Activated CD4-positive, alpha-beta T cell treated with anti-CD3 and anti-CD28 coated beads for 36 hours (primary cell): ENCODE data around the gene IRF8. TPM values are rescaled to one million over a fixed set of nuclear protein-coding genes. Genes with fewer than 3 reads are reported as not detected.
A peak's percentile ranks its signal among the peaks of the same experiment; 100 is the strongest.

Experiments
- ATAC-seq: fragments of 200-7000 bp; cut with Tn5 transposase; one replicate; pipeline ENCODE4 v1.10.0; 2021; ENCODE audit warnings: mild to moderate bottlenecking, moderate library complexity
- CTCF ChIA-PET: fragments of 350-600 bp; sonication (Branson Sonifier 250); formaldehyde crosslinking; loops from one replicate; lab custom pipeline; 2021; ENCODE audit warnings: antibody characterized with exemption; lab: Charles Lee
- POLR2A ChIA-PET: fragments of 350-600 bp; sonication (Branson Sonifier 250); formaldehyde crosslinking; loops from one replicate; lab custom pipeline; 2021; ENCODE audit warnings: antibody characterized with exemption, inconsistent platforms; lab: Charles Lee
- DNase-seq: peaks from one replicate; pipeline ENCODE4 v3.0.0-alpha.2; 2020
- H3K27ac Mint-ChIP-seq: one replicate; pipeline ENCODE4 v1.8.0; 2021; ENCODE audit warnings: mixed read lengths
- H3K27me3 Mint-ChIP-seq: one replicate; pipeline ENCODE4 v1.8.0; 2021; ENCODE audit warnings: mixed read lengths
- H3K36me3 Mint-ChIP-seq: one replicate; pipeline ENCODE4 v1.8.0; 2021; ENCODE audit warnings: low read depth, mixed read lengths
- H3K4me1 Mint-ChIP-seq: one replicate; pipeline ENCODE4 v1.8.0; 2021; ENCODE audit warnings: mixed read lengths
- H3K4me3 Mint-ChIP-seq: one replicate; pipeline ENCODE4 v1.8.0; 2021; ENCODE audit warnings: mild to moderate bottlenecking, moderate library complexity, mixed read lengths
- H3K9me3 Mint-ChIP-seq: one replicate; pipeline ENCODE4 v1.8.0; 2021; ENCODE audit warnings: low read depth, mixed read lengths
- intact Hi-C, 2 experiments: fragments of 100-400 bp; cut with DNase I in 1 of 2; cut with micrococcal nuclease in 1 of 2; formaldehyde crosslinking; loops; one replicate each; pipeline versions ENCODE4 v1.14.2 to v1.15.1; 2022 to 2024; cut with DNase I, micrococcal nuclease
- total RNA-seq, 2 experiments: library from RNA; stranded (reverse); gene quantifications; one replicate each; pipeline ENCODE4 v1.2.3, GENCODE V29; 2021

Gene IRF8
- total RNA-seq, 2 experiments from 2014 or later: 227 to 250 TPM

DNA sequence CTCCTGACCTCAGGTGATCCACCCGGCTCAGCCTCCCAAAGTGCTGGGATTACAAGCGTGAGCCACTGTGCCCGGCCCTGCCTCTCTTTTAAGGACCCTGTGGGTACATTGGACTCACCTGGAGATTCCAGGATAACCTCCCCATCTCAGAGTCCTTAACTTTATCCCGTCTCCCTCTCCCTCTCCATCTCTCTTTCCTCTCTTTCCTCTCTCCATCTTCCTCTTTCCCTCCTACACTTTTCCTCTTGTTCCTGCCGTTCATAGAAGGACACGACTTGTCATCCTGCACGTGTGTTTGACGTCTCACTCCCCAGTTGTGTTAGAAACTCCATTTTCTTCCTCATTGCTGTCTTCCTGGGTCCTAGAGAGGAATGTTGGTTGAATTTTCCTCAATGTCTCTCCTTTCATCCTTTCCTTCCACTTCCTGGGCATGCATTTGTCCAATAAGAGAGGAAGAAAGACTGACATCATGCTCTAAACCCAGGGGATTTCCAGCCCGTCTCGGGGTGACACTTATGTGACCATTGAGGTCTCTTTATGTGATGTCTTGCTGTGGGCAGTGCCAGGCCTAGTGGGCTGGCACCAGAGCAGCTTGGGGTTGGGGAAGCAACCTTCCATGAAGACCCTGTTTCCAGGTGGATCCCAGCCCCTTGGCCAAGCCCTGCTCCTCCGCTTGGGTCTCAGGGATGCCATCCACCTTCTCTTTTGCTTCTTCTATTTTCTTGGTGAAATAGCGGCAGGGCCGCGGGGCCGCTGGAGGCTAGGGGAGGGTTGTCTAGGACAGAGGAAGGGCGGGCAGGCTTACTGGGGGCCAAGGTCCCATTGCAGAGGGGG lies 39.8 kb upstream of the IRF8 start:
- DNase-seq: no peak
- peaks cover 6% of the 10 kb centered on the region for H3K4me1 Mint-ChIP-seq
- no peak for ATAC-seq
- no peaks in the 10 kb centered on the region for H3K36me3 Mint-ChIP-seq
- H3K4me3 Mint-ChIP-seq: no peak overlapping the region
- ChIA-PET POLR2A (no interaction called here), CTCF (interaction anchor here (1.0 kb wide), 1 partner anchor 11 kb away, joined by 3 read pairs; no protein-coding TSS in a partner anchor)
- no peaks in the 10 kb centered on the region for H3K9me3 Mint-ChIP-seq
- H3K27me3 Mint-ChIP-seq: no peaks in the 10 kb centered on the region
- intact Hi-C loops: no loop called here
- H3K27ac Mint-ChIP-seq: no peak overlapping the region

- Mint-ChIP-seq H3K4me1 (peaks cover 6% of the 10 kb centered on the region), H3K9me3 (no peaks in the 10 kb centered on the region), H3K36me3 (no peaks in the 10 kb centered on the region), H3K27me3 (no peaks in the 10 kb centered on the region), H3K27ac (no peak overlapping the region), H3K4me3 (no peak overlapping the region)
- DNase-seq (no peak), ATAC-seq (no peak)
- intact Hi-C loops: no loop called here
- ChIA-PET CTCF (interaction anchor here (1.0 kb wide), 1 partner anchor 11 kb away, joined by 3 read pairs; no protein-coding TSS in a partner anchor), POLR2A (no interaction called here)
Measured at GRCh38 chr16:85859818-85860125, 39.2 kb upstream of the IRF8 start.

DNA sequence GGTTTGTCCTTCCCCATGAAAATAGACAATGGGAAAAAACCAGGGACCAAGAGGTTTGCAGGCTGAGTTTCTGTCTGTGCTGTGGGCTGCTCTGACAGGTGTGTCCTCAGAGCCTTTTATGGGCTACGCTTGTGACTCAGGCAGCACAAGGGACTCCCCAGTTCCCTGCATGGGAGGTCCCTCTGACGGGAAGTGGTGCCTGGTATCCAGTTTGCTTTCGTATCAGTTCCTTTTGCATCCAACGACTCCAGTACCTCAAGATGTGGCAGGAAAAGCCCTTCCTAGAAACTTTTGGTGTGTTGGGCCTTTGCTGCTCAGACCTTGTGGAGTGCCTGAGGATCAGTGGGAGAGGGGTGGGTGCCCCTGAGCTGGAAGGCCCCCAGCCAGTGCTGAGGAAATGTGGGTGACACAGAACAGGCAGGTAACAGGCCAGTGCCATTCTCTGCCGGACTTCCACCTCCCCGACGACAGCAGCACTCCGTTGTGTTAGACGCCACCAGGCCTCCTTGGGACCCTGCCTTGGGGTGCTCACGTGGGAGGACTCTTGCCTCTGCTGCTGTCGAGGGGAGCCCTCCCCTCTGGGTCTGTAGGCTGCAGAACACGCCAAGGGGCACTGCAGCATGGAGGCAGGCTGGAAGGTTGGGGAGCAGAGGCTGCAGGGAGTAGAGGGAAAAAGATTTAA lies 38.4 kb upstream of the IRF8 start:
- POLR2A ChIA-PET: no interaction called here
- H3K4me1 Mint-ChIP-seq: peaks cover 6% of the 10 kb centered on the region

DNA sequence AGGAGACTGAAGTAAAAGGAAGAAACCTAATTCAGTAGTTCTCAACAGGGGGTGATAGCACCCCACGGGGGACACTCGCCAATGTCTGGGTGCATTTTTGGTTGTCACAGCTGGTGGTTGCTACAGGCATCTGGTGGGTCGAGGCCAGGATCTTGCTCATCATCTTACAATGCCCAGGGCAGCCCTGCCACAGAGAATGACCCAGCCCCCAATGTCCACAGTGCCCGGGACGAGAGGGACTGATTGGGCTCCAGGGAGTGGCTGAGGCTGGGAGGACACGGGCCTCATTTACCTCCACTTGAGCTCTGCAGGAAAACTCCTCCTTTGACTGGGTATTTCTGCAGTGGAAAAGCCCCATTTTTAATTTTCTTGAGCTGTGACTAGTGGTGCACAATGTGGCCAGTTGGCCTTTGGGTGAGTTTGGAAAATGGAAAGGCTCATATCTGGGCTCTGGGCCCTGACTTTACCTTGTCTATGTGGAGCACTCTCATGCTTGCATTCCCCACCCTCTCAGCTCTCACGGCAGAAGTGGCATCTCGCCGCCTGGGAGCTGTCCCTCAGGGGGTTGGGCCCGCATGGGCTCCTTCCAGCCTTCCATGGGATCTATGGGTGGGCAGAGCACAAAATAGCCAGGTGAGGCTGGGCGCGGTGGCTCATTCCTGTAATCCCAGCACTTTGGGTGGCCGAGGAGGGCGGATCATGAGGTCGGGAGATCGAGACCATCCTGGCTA lies 37.7 kb upstream of the IRF8 start:
- ChIA-PET CTCF (interaction anchor here (0.6 to 1.0 kb wide), 2 partner anchors 36 to 45 kb away, joined by 3 to 5 read pairs; no protein-coding TSS in a partner anchor), POLR2A (no interaction called here)
- no peaks in the 10 kb centered on the region for H3K27me3 Mint-ChIP-seq
- no peak for ATAC-seq
- DNase-seq: no peak
- H3K27ac Mint-ChIP-seq: no peak overlapping the region
- H3K4me1 Mint-ChIP-seq: peaks cover 3% of the 10 kb centered on the region
- H3K36me3 Mint-ChIP-seq: no peaks in the 10 kb centered on the region
- no peak overlapping the region for H3K4me3 Mint-ChIP-seq
- intact Hi-C loops: no loop called here
- H3K9me3 Mint-ChIP-seq: no peaks in the 10 kb centered on the region

More for the DNA sequence above, 38.4 kb upstream of the IRF8 start:
- CTCF ChIA-PET: interaction anchor here (0.6 to 1.0 kb wide), 2 partner anchors 10 to 37 kb away, joined by 3 read pairs; no protein-coding TSS in a partner anchor
- peak; percentile 32 for DNase-seq
- ATAC-seq: peak; percentile 81
- intact Hi-C loops: no loop called here
- H3K36me3 Mint-ChIP-seq: no peaks in the 10 kb centered on the region
- no peaks in the 10 kb centered on the region for H3K9me3 Mint-ChIP-seq
- H3K27ac Mint-ChIP-seq: no peak overlapping the region
- H3K4me3 Mint-ChIP-seq: no peak overlapping the region
- no peaks in the 10 kb centered on the region for H3K27me3 Mint-ChIP-seq

- peaks cover 3% of the 10 kb centered on the region for H3K4me1 Mint-ChIP-seq
- no peak overlapping the region for H3K27ac Mint-ChIP-seq
- CTCF ChIA-PET: no interaction called here
- no peak for DNase-seq
- H3K9me3 Mint-ChIP-seq: no peaks in the 10 kb centered on the region
- no peaks in the 10 kb centered on the region for H3K36me3 Mint-ChIP-seq
- no peak overlapping the region for H3K4me3 Mint-ChIP-seq
- no peaks in the 10 kb centered on the region for H3K27me3 Mint-ChIP-seq
- peak; percentile 26 for ATAC-seq
- POLR2A ChIA-PET: no interaction called here
- intact Hi-C loops: no loop called here
Measured at GRCh38 chr16:85862476-85863383, 36.2 kb upstream of the IRF8 start.

- no peaks in the 10 kb centered on the region for H3K9me3 Mint-ChIP-seq
Measured at GRCh38 chr16:85863384-85863774, 35.6 kb upstream of the IRF8 start.

GRCh38 chr16:85864965-85865364 lies 34.0 kb upstream of the IRF8 start:
- Mint-ChIP-seq H3K9me3 (no peaks in the 10 kb centered on the region), H3K4me3 (no peak overlapping the region), H3K27ac (no peak overlapping the region), H3K4me1 (peaks cover 18% of the 10 kb centered on the region), H3K27me3 (no peaks in the 10 kb centered on the region), H3K36me3 (no peaks in the 10 kb centered on the region)
- CTCF ChIA-PET: no interaction called here
- POLR2A ChIA-PET: no interaction called here
- no peak for DNase-seq
- no peak for ATAC-seq
- intact Hi-C loops: no loop called here

More at GRCh38 chr16:85863384-85863774, 35.6 kb upstream of the IRF8 start:
- no peaks in the 10 kb centered on the region for H3K27me3 Mint-ChIP-seq
- POLR2A ChIA-PET: no interaction called here
- peaks cover 3% of the 10 kb centered on the region for H3K4me1 Mint-ChIP-seq
- DNase-seq (no peak), ATAC-seq (no peak)
- H3K36me3 Mint-ChIP-seq: no peaks in the 10 kb centered on the region
- no peak overlapping the region for H3K4me3 Mint-ChIP-seq
- no peak overlapping the region for H3K27ac Mint-ChIP-seq
- CTCF ChIA-PET: no interaction called here
- intact Hi-C loops: no loop called here

DNA sequence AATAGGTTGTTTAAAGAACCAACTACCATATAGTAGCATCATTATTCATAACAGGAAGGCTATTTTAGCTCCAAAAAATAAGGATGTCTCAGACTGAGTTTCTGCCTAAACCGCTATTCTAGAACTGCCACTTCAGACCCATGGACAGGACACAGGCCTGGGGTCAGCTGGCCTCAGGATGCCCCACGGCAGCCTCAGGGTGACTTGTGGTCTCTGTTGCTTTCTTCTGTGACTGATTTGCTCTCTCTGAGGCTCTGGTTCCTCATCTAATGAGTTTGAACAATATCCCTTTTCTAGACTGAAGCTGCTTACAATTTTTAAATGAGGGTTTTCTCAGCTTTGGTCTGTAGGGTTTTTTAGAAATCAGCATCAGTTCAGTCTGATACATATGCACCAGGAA lies 31.8 kb upstream of the IRF8 start:
- ChIA-PET CTCF (interaction anchor here (0.6 to 1.9 kb wide), 4 partner anchors 28 to 210 kb away, joined by 3 to 6 read pairs (median 3); no protein-coding TSS in a partner anchor), POLR2A (no interaction called here)
- ATAC-seq (no peak), DNase-seq (no peak)
- Mint-ChIP-seq H3K27ac (no peak overlapping the region), H3K9me3 (no peaks in the 10 kb centered on the region), H3K4me3 (no peak overlapping the region), H3K36me3 (no peaks in the 10 kb centered on the region), H3K27me3 (no peaks in the 10 kb centered on the region), H3K4me1 (peaks cover 32% of the 10 kb centered on the region)
- intact Hi-C loops: no loop called here

DNA sequence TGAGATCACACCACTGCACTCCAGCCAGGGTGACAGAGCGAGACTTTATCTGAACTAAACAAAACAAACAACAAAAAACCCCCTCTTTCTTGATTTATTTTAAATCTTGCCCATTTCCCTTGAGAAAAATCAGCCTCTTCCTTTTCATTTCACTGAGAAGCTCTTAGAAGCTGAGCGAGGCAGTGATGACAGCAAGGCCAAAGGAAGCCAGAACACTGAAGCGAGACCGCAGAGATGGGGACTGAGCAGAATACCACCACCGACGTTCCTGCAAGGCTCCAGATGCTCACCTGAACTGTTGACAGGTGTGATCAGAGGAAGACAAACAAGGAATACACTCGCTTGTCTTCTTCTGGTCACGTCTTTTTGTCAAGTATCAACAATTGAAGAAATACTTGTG lies 30.5 kb upstream of the IRF8 start:
- ChIA-PET POLR2A (no interaction called here), CTCF (interaction anchor here (1.2 kb wide), 1 partner anchor 35 kb away, joined by 5 read pairs; no protein-coding TSS in a partner anchor)
- no peak for DNase-seq
- H3K4me3 Mint-ChIP-seq: no peak overlapping the region
- H3K36me3 Mint-ChIP-seq: no peaks in the 10 kb centered on the region
- intact Hi-C loops: no loop called here
- peaks cover 32% of the 10 kb centered on the region for H3K4me1 Mint-ChIP-seq
- no peak overlapping the region for H3K27ac Mint-ChIP-seq
- no peaks in the 10 kb centered on the region for H3K9me3 Mint-ChIP-seq
- H3K27me3 Mint-ChIP-seq: peaks cover 5% of the 10 kb centered on the region
- no peak for ATAC-seq

DNA sequence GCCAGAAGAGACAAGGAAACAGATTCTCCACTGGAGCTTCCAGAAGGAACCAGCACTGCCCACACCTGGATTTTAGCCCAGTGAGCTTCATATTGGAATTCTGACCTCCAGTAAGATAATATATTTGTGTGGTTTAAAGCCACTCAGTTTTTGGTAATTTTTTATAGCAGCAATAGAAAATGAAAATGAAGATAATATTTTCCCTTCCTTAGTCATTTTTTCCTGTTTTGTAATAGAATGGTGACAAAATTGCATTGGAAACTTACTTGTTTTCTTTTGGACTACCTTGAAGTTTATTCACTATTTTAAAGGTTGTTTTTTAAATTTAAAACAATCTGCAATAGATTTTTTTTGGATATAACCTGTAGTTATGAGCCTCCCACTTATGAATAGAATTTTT lies 29.8 kb upstream of the IRF8 start:
- H3K27me3 Mint-ChIP-seq: peaks cover 5% of the 10 kb centered on the region
- no peak for ATAC-seq
- peaks cover 32% of the 10 kb centered on the region for H3K4me1 Mint-ChIP-seq
- intact Hi-C loops: no loop called here
- POLR2A ChIA-PET: no interaction called here
- CTCF ChIA-PET: interaction anchor here (1.2 kb wide), 1 partner anchor 34 kb away, joined by 5 read pairs; no protein-coding TSS in a partner anchor
- H3K36me3 Mint-ChIP-seq: no peaks in the 10 kb centered on the region
- no peak overlapping the region for H3K27ac Mint-ChIP-seq
- DNase-seq: no peak
- no peak overlapping the region for H3K4me3 Mint-ChIP-seq
- no peaks in the 10 kb centered on the region for H3K9me3 Mint-ChIP-seq
